ENCODE results near the gene SMIM20.
A peak's percentile ranks its signal among the peaks of the same experiment; 100 is the strongest.

Gene SMIM20

DNA sequence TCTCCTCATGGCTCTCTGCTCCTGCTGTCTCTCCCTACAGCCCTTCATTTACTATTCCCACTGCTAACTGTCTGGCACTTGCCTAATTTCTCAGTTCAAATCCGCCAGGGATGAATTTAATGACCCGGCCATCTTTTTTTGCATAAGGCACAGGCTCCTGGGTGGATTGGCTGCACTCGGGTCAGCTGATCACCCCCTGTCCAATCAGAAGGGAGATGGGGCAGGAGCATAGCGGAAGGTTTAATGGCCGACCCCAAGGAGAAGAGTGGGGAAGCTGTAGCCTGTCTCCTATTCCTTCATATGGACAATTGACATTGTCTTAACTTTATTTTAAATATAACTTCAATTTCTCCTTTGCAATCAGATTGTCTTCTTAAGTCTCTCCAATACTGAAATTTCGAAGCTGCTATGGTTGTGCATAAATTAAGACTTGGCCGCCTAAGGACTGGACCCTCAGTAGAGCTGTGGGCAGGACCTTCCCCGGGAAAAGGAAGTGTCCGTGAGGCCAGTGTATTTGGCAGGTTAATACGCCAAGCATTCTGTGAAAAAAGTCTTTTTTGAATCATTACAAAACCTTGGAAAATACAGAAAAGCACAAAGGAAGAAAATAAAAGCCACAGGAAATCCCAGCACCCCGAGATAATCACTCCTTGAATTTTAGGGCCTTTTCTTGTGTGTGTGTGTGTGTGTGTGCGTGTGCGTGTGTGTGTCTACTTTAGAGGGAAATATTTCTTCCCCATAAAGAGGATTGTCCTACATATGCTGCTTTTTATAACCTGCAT, 55.5 kb downstream of the SMIM20 start:
- no peaks in the 10 kb centered on the region for H3K9me3 ChIP-seq (ENCODE audit: control extremely low read depth in 1 of 5, control insufficient read depth in 4 of 5, insufficient read depth in 2 of 5, low read depth in 1 of 5, low read length in 4 of 5)
- POLR2A ChIA-PET, result no interaction called here
- no peaks in the 10 kb centered on the region for H3K36me3 ChIP-seq (ENCODE audit: control insufficient read depth in 4 of 4, insufficient read depth in 4 of 4, low read length in 3 of 4)
- no peaks in the 10 kb centered on the region for H3K27me3 ChIP-seq (replicated peaks in 2 of 5; ENCODE audit: control insufficient read depth in 4 of 5, insufficient read depth in 5 of 5, low read length in 4 of 5)
- CTCF ChIA-PET, result no interaction called here
- no peak overlapping the region for H3K4me3 ChIP-seq (ENCODE audit: control insufficient read depth in 1 of 7, extremely low read depth in 1 of 7, insufficient read depth in 4 of 7, low read depth in 2 of 7, low read length in 6 of 7)
- peaks cover 0 to 12% (median 6%) of the 10 kb centered on the region in 4 experiments for H3K4me1 ChIP-seq (ENCODE audit: control extremely low read depth in 1 of 4, control insufficient read depth in 4 of 4, insufficient read depth in 4 of 4, low read length in 3 of 4)
- DNase-seq, result peak in 1 of 3 donors; percentile 16
- no peak overlapping the region for H3K27ac ChIP-seq (ENCODE audit: insufficient read depth in 1 of 2, low read depth in 1 of 2, low read length in 2 of 2, poor library complexity in 1 of 2, severe bottlenecking in 2 of 2)
- 100% methylated on average over 3 of the region's 13 CpGs for WGBS (ENCODE audit: insufficient coverage)

DNA sequence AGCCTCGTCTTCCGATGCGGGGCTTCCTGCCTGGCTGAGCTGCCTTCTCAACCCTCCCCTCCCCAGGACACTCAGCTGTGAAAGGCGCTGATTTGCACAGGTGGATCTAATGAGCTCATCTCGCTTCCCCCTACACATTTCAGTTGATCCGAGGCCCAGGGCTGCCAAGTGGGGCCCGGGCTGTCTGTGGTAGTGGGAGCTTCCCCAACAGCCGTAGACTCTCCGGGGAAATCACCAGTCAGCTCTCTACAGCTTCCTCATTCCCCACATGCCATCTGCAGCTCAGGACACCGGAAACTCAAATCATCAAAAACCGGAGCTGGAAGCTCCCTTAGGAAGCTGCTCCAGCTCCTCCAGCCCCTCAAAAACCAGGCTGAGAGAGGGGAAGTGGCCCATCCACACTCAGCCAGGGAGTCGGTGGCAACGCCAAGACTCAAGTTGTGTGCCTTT, 56.2 kb downstream of the SMIM20 start:
- Histone ChIP-seq H3K9me3 (ENCODE audit: control extremely low read depth in 1 of 5, control insufficient read depth in 4 of 5, insufficient read depth in 2 of 5, low read depth in 1 of 5, low read length in 4 of 5) (no peaks in the 10 kb centered on the region), H3K4me1 (ENCODE audit: control extremely low read depth in 1 of 4, control insufficient read depth in 4 of 4, insufficient read depth in 4 of 4, low read length in 3 of 4) (peaks cover 0 to 12% (median 6%) of the 10 kb centered on the region in 4 experiments), H3K27ac (ENCODE audit: insufficient read depth in 1 of 2, low read depth in 1 of 2, low read length in 2 of 2, poor library complexity in 1 of 2, severe bottlenecking in 2 of 2) (no peak overlapping the region), H3K4me3 (ENCODE audit: control insufficient read depth in 1 of 7, extremely low read depth in 1 of 7, insufficient read depth in 4 of 7, low read depth in 2 of 7, low read length in 6 of 7) (no peak overlapping the region), H3K27me3 (replicated peaks in 2 of 5; ENCODE audit: control insufficient read depth in 4 of 5, insufficient read depth in 5 of 5, low read length in 4 of 5) (no peaks in the 10 kb centered on the region), H3K36me3 (ENCODE audit: control insufficient read depth in 4 of 4, insufficient read depth in 4 of 4, low read length in 3 of 4) (no peaks in the 10 kb centered on the region)
- 29% methylated on average over 11 of the region's 13 CpGs for WGBS (ENCODE audit: insufficient coverage)
- ChIA-PET POLR2A (no interaction called here), CTCF (no interaction called here)
- DNase-seq, result peak in 2 of 3 donors; percentile 59

GRCh38 chr4:25970691-25971432, 56.8 kb downstream of the SMIM20 start:
- ChIA-PET CTCF (interaction anchor here (0.9 kb wide), 1 partner anchor 15 kb away, joined by 3 read pairs; no protein-coding TSS in a partner anchor), POLR2A (no interaction called here)
- 100% methylated on average over 6 of the region's 6 CpGs for WGBS (ENCODE audit: insufficient coverage)
- Histone ChIP-seq H3K27ac (ENCODE audit: insufficient read depth in 1 of 2, low read depth in 1 of 2, low read length in 2 of 2, poor library complexity in 1 of 2, severe bottlenecking in 2 of 2) (no peak overlapping the region), H3K9me3 (ENCODE audit: control extremely low read depth in 1 of 5, control insufficient read depth in 4 of 5, insufficient read depth in 2 of 5, low read depth in 1 of 5, low read length in 4 of 5) (no peaks in the 10 kb centered on the region), H3K27me3 (replicated peaks in 2 of 5; ENCODE audit: control insufficient read depth in 4 of 5, insufficient read depth in 5 of 5, low read length in 4 of 5) (no peaks in the 10 kb centered on the region), H3K4me1 (ENCODE audit: control extremely low read depth in 1 of 4, control insufficient read depth in 4 of 4, insufficient read depth in 4 of 4, low read length in 3 of 4) (peaks cover 0 to 12% (median 6%) of the 10 kb centered on the region in 4 experiments), H3K36me3 (ENCODE audit: control insufficient read depth in 4 of 4, insufficient read depth in 4 of 4, low read length in 3 of 4) (no peaks in the 10 kb centered on the region), H3K4me3 (ENCODE audit: control insufficient read depth in 1 of 7, extremely low read depth in 1 of 7, insufficient read depth in 4 of 7, low read depth in 2 of 7, low read length in 6 of 7) (no peak overlapping the region)
- no peak for DNase-seq

DNA sequence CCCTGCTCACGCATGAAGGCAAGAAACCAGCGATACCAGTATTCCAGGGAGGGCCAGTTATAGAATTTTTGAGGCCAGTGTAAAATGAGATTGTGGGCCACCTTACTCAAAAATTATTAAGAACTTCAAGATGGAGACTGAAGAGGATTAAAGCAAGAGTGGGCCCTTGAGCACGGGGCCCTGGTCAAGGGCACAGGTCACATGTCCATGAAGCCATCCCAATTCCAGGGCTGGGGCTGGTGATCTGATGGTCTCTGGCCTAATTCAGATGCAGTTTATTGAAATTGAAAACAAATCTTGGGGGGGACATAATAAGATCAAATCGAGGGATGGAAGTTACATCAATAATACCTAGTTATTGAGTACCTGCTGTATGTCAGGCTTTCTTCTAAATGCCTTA, 58.3 kb downstream of the SMIM20 start:
- Histone ChIP-seq H3K27me3 (replicated peaks in 2 of 5; ENCODE audit: control insufficient read depth in 4 of 5, insufficient read depth in 5 of 5, low read length in 4 of 5) (no peaks in the 10 kb centered on the region), H3K4me3 (ENCODE audit: control insufficient read depth in 1 of 7, extremely low read depth in 1 of 7, insufficient read depth in 4 of 7, low read depth in 2 of 7, low read length in 6 of 7) (no peak overlapping the region), H3K27ac (ENCODE audit: insufficient read depth in 1 of 2, low read depth in 1 of 2, low read length in 2 of 2, poor library complexity in 1 of 2, severe bottlenecking in 2 of 2) (no peak overlapping the region), H3K9me3 (ENCODE audit: control extremely low read depth in 1 of 5, control insufficient read depth in 4 of 5, insufficient read depth in 2 of 5, low read depth in 1 of 5, low read length in 4 of 5) (no peaks in the 10 kb centered on the region), H3K4me1 (ENCODE audit: control extremely low read depth in 1 of 4, control insufficient read depth in 4 of 4, insufficient read depth in 4 of 4, low read length in 3 of 4) (peaks cover 0 to 12% (median 6%) of the 10 kb centered on the region in 4 experiments), H3K36me3 (ENCODE audit: control insufficient read depth in 4 of 4, insufficient read depth in 4 of 4, low read length in 3 of 4) (no peaks in the 10 kb centered on the region)
- CTCF ChIA-PET, result interaction anchor here (1.4 kb wide), 1 partner anchor 8 kb away, joined by 3 read pairs; no protein-coding TSS in a partner anchor
- 100% methylated on average over 3 of the region's 4 CpGs for WGBS (ENCODE audit: insufficient coverage)
- no peak for DNase-seq
- POLR2A ChIA-PET, result no interaction called here

DNA sequence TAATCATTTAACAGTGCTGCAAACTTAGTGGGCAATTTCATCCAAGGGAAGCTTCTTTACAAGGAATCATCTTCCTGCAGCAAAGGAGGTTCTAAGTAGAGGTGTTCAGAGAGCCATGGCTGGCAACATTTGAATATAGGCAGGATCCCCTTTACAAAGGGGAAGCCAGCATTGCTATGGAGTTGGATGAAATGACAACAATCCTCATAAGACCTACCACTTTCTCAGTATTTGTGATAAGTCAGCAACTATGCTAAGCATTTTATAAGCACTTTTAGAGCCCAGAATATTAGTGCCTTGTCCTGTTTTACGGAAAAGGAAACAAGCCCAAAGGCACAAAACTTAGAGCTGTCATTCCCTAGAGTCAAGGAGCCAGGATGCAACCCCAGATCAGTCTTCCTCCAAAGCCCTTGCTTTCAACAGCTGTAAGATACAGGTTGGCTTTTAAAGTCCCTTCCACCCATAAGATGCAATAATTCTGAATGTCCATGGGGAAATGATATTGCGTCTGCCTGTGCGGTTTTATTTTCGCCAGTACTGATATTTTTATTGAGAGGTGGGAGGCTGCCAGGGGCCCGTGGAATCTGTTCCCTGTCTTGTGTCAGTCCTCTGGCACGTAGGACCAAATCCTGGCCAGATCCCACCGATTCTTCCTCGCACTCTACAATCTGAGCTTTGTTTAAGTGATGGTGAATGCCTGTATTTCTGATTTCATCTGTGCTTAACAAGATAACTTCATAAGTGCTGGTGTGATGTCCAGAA, 59.1 kb downstream of the SMIM20 start:
- H3K4me1 ChIP-seq (ENCODE audit: control extremely low read depth in 1 of 4, control insufficient read depth in 4 of 4, insufficient read depth in 4 of 4, low read length in 3 of 4), result peaks cover 0 to 12% (median 6%) of the 10 kb centered on the region in 4 experiments
- no peak overlapping the region for H3K4me3 ChIP-seq (ENCODE audit: control insufficient read depth in 1 of 7, extremely low read depth in 1 of 7, insufficient read depth in 4 of 7, low read depth in 2 of 7, low read length in 6 of 7)
- no peaks in the 10 kb centered on the region for H3K27me3 ChIP-seq (replicated peaks in 2 of 5; ENCODE audit: control insufficient read depth in 4 of 5, insufficient read depth in 5 of 5, low read length in 4 of 5)
- ChIA-PET POLR2A (no interaction called here), CTCF (interaction anchor here (1.4 to 3.9 kb wide), 2 partner anchors 9 to 15 kb away, joined by 3 to 11 read pairs; no protein-coding TSS in a partner anchor)
- DNase-seq, result no peak
- H3K27ac ChIP-seq (ENCODE audit: insufficient read depth in 1 of 2, low read depth in 1 of 2, low read length in 2 of 2, poor library complexity in 1 of 2, severe bottlenecking in 2 of 2), result no peak overlapping the region
- no peaks in the 10 kb centered on the region for H3K9me3 ChIP-seq (ENCODE audit: control extremely low read depth in 1 of 5, control insufficient read depth in 4 of 5, insufficient read depth in 2 of 5, low read depth in 1 of 5, low read length in 4 of 5)
- 92% methylated on average over 8 of the region's 8 CpGs for WGBS (ENCODE audit: insufficient coverage)
- H3K36me3 ChIP-seq (ENCODE audit: control insufficient read depth in 4 of 4, insufficient read depth in 4 of 4, low read length in 3 of 4), result no peaks in the 10 kb centered on the region

- DNase-seq, result no peak
- Histone ChIP-seq H3K4me1 (ENCODE audit: control extremely low read depth in 1 of 4, control insufficient read depth in 4 of 4, insufficient read depth in 4 of 4, low read length in 3 of 4) (no peaks in the 10 kb centered on the region), H3K36me3 (ENCODE audit: control insufficient read depth in 4 of 4, insufficient read depth in 4 of 4, low read length in 3 of 4) (no peaks in the 10 kb centered on the region), H3K27ac (ENCODE audit: insufficient read depth in 1 of 2, low read depth in 1 of 2, low read length in 2 of 2, poor library complexity in 1 of 2, severe bottlenecking in 2 of 2) (no peak overlapping the region), H3K4me3 (ENCODE audit: control insufficient read depth in 1 of 7, extremely low read depth in 1 of 7, insufficient read depth in 4 of 7, low read depth in 2 of 7, low read length in 6 of 7) (no peak overlapping the region), H3K9me3 (ENCODE audit: control extremely low read depth in 1 of 5, control insufficient read depth in 4 of 5, insufficient read depth in 2 of 5, low read depth in 1 of 5, low read length in 4 of 5) (peaks cover 0 to 4% (median 0%) of the 10 kb centered on the region in 5 experiments), H3K27me3 (replicated peaks in 2 of 5; ENCODE audit: control insufficient read depth in 4 of 5, insufficient read depth in 5 of 5, low read length in 4 of 5) (no peaks in the 10 kb centered on the region)
- WGBS (ENCODE audit: insufficient coverage), result 86% methylated on average over 7 of the region's 7 CpGs
- CTCF ChIA-PET, result interaction anchor here (3.9 kb wide), 1 partner anchor 12 kb away, joined by 11 read pairs; no protein-coding TSS in a partner anchor
- POLR2A ChIA-PET, result no interaction called here
Measured at GRCh38 chr4:25976780-25977179, 62.8 kb downstream of the SMIM20 start.

Measured in common myeloid progenitor, CD34-positive (primary cell).